Right cardiac atrium (tissue), 5 donors: ENCODE results near the gene HMGB1. TPM values are rescaled to one million over a fixed set of nuclear protein-coding genes. Genes with fewer than 3 reads are reported as not detected.

ENCODE experiments used
- ATAC-seq, 2 donors: fragments of 200-7000 bp; cut with Tn5 transposase; one replicate each; pipeline versions ENCODE4 v1.8.0 to v1.9.1; 2020; ENCODE audit warnings: moderate library complexity in 2 of 2, mild to moderate bottlenecking in 1 of 2
- DNase-seq, 3 donors: peaks; one replicate each; pipeline ENCODE4 v3.0.0-alpha.2; 2020
- H3K27ac ChIP-seq: one replicate; pipeline ENCODE4 v1.5.1; 2013; ENCODE audit warnings: mild to moderate bottlenecking, low read length, control low read depth, moderate library complexity
- H3K27me3 ChIP-seq: one replicate; pipeline ENCODE4 v1.6.1; 2013; ENCODE audit not compliant: control insufficient read depth, insufficient read depth
- H3K4me1 ChIP-seq: one replicate; pipeline ENCODE4 v1.6.1; 2013; ENCODE audit warnings: low read length; ENCODE audit not compliant: control insufficient read depth, insufficient read depth
- H3K4me3 ChIP-seq: one replicate; pipeline ENCODE4 v1.5.1; 2013; ENCODE audit warnings: low read length, control low read depth
- H3K9me3 ChIP-seq: one replicate; pipeline ENCODE4 v1.6.1; 2013; ENCODE audit warnings: low read length; ENCODE audit not compliant: control insufficient read depth
- WGBS: extraction: QIAGEN DNeasy Blood & Tissue Kit; methylation state at CpG from one replicate; pipeline ENCODE4 v1.1.7; 2013; 5-methylcytosine and 5-hydroxymethylcytosine counted together
- intact Hi-C, 4 donors: fragments of 100-400 bp; cut with DNase I; formaldehyde crosslinking; loops; one replicate each; pipeline versions ENCODE4 v1.11.0 to v1.14.0; 2022 to 2023
- polyA plus RNA-seq: library from polyadenylated mRNA; stranded (reverse); fragments of 200-250 nt; gene quantifications from one replicate; pipeline ENCODE4 v1.2.3, GENCODE V29; 2013
- total RNA-seq, 4 donors: library from RNA; stranded (reverse); fragmentation: NEBNext Ultra II Directional; extraction: Animal tissue kit (Norgen Biotek cat#: 25700); gene quantifications; one replicate each; pipeline ENCODE4 v1.2.1, GENCODE V29; 2021
- donor health status: healthy with polysubstance abuse.
- donor health status: DM: no; HTN: yes; CAD: no.
- donor health status: DM: no; HTN: no; CAD: no.
- donor health status: DM: no; HTN: yes; CAD: no; lungs with severe emphysema.
- donor health status: DM: yes; HTN: yes; CAD: no.

The HMGB1 gene
- total and polyA plus RNA-seq, 5 donors, result 185 to 259 (median 198) TPM

- WGBS, result 55% methylated on average over 3 of the region's 3 CpGs
- intact Hi-C loops, result no loop called here
Observed at GRCh38 chr13:30413842-30414241, 51.9 kb downstream of the HMGB1 start.

GRCh38 chr13:30412346-30412745 is 53.4 kb downstream of the HMGB1 start:
- intact Hi-C loops, result no loop called here
- DNase-seq, result no peak
- ATAC-seq, result no peak
- H3K4me1 ChIP-seq, result no peaks in the 10 kb centered on the region
- H3K27ac ChIP-seq, result no peak overlapping the region
- H3K4me3 ChIP-seq, result no peak overlapping the region
- no peaks in the 10 kb centered on the region for H3K27me3 ChIP-seq
- H3K9me3 ChIP-seq, result no peaks in the 10 kb centered on the region

More at GRCh38 chr13:30413842-30414241, 51.9 kb downstream of the HMGB1 start:
- no peak overlapping the region for H3K27ac ChIP-seq
- no peaks in the 10 kb centered on the region for H3K27me3 ChIP-seq
- H3K4me3 ChIP-seq, result no peak overlapping the region
- no peaks in the 10 kb centered on the region for H3K4me1 ChIP-seq
- ATAC-seq (no peak), DNase-seq (no peak)
- no peaks in the 10 kb centered on the region for H3K9me3 ChIP-seq

- intact Hi-C loops, result no loop called here
- Histone ChIP-seq H3K9me3 (no peaks in the 10 kb centered on the region), H3K27ac (no peak overlapping the region), H3K4me1 (no peaks in the 10 kb centered on the region), H3K4me3 (no peak overlapping the region), H3K27me3 (no peaks in the 10 kb centered on the region)
- no peak for DNase-seq
- 91% methylated on average over 2 of the region's 2 CpGs for WGBS
- ATAC-seq, result no peak
Observed at GRCh38 chr13:30410705-30411125, 55.0 kb downstream of the HMGB1 start.

- peak; percentile 73 to 74 for ATAC-seq
- DNase-seq, result peak; percentile 56 to 69 (median 63)
- Histone ChIP-seq H3K27ac (peak overlapping the region; percentile 53), H3K27me3 (no peaks in the 10 kb centered on the region), H3K4me3 (no peak overlapping the region), H3K4me1 (no peaks in the 10 kb centered on the region), H3K9me3 (no peaks in the 10 kb centered on the region)
- WGBS, result 68% methylated on average over 13 of the region's 13 CpGs
- intact Hi-C loops, result loop anchor here in 3 of 4 donors (10.0 kb wide), 2 partner anchors 55 to 85 kb away; partner anchors contain the start of gene HMGB1 (in 2 of the 3)
Observed at GRCh38 chr13:30409886-30410704, 55.6 kb downstream of the HMGB1 start.

- peak; percentile 95 to 96 for ATAC-seq
- intact Hi-C loops, result loop anchor here in 3 of 4 donors (10.0 kb wide), 2 partner anchors 56 to 84 kb away; partner anchors contain the start of gene HMGB1 (in 2 of the 3)
- Histone ChIP-seq H3K4me3 (peak overlapping the region; percentile 31), H3K27ac (peak overlapping the region; percentile 81), H3K4me1 (no peaks in the 10 kb centered on the region), H3K9me3 (no peaks in the 10 kb centered on the region), H3K27me3 (no peaks in the 10 kb centered on the region)
- 11% methylated on average over 51 of the region's 51 CpGs for WGBS
- peak; percentile 96 to 98 (median 98) for DNase-seq
Observed at GRCh38 chr13:30408319-30409101, 57.2 kb downstream of the HMGB1 start.

- Histone ChIP-seq H3K4me1 (no peaks in the 10 kb centered on the region), H3K9me3 (no peaks in the 10 kb centered on the region), H3K27me3 (no peaks in the 10 kb centered on the region), H3K27ac (no peak overlapping the region), H3K4me3 (no peak overlapping the region)
- DNase-seq, result no peak
- intact Hi-C loops, result loop anchor here in 3 of 4 donors (10.0 kb wide), 2 partner anchors 58 to 82 kb away; partner anchors contain the start of gene HMGB1 (in 2 of the 3)
- WGBS, result 92% methylated on average over 8 of the region's 8 CpGs
- no peak for ATAC-seq
Observed at GRCh38 chr13:30406779-30407416, 58.8 kb downstream of the HMGB1 start.

Other genes starting within 250 kb of the HMGB1 start
- gene KATNAL1, start 158.4 kb downstream of the HMGB1 start, total RNA-seq, result 10 to 100 TPM; 48.3 to 53.5 (median 50.6) TPM
- gene KATNAL1, start 158.4 kb downstream of the HMGB1 start, polyA plus RNA-seq, result 8.1 TPM
- not detected for gene UBE2L5, start 43.4 kb downstream of the HMGB1 start, total RNA-seq
- not detected for gene UBE2L5, start 43.4 kb downstream of the HMGB1 start, polyA plus RNA-seq
- gene USPL1, start 152.0 kb upstream of the HMGB1 start, total RNA-seq, result 10 to 100 TPM; 10.3 to 12.3 (median 10.5) TPM
- 5.7 TPM for gene USPL1, start 152.0 kb upstream of the HMGB1 start, polyA plus RNA-seq